A549 treated with GW870086 at 1 μM for 4 hours (cell line): Measurements from ENCODE around the gene PDZD7. TPM values are rescaled to one million over a fixed set of nuclear protein-coding genes. Genes with fewer than 3 reads are reported as not detected.

ENCODE experiments used
- total RNA-seq: library from RNA; stranded (reverse); fragments of 200-300 nt; extraction: Qiagen RNA extraction; gene quantifications from 5 replicates; pipeline ENCODE4 v1.2.3, GENCODE V29; 2022; ENCODE audit warnings: low read depth

The PDZD7 gene
- 0.67 to 1.3 TPM (median 0.90 TPM) in 5 replicates for total RNA-seq

GRCh38 chr10:101031128-101031795 lies at the start of gene PDZD7, which contains the start of gene SFXN3:
Gene PDZD7 (minus strand): TSS chr10:101031129. CDS start chr10:101030219, 910 bp downstream.
Gene SFXN3 (plus strand): TSS chr10:101031234. CDS start chr10:101034695, 3,461 bp downstream.

GRCh38 chr10:101061624-101062231 lies 30.8 kb upstream of the PDZD7 start, which contains the start of gene KAZALD1:
Gene KAZALD1 (plus strand): TSS chr10:101061989. CDS start chr10:101062593, 604 bp downstream.

DNA sequence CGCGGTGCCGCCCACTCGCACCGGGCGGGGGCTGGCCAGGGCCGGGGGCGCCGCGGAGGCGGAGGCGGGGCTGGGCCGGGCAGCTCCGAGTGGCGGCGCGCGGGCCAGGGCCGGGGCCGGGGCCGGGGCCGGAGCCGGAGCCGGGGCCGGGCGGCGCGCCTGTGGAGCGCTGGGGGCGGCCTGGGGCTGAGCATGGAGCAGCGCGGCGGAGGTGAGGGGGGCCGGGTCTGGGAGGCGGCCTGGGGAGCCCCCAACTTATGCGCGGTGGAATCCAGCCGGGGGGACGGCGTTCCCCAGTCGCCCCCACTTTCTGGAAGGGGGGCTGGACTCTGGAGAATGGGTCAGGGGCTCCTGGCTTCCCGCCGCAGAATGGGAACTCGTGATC lies 31.2 kb downstream of the PDZD7 start, which contains the start of gene LZTS2:
Gene LZTS2 (plus strand): TSS at position 67 of the 385 bp plus-strand sequence. CDS start 2,731 bp downstream, outside the sequence.

DNA sequence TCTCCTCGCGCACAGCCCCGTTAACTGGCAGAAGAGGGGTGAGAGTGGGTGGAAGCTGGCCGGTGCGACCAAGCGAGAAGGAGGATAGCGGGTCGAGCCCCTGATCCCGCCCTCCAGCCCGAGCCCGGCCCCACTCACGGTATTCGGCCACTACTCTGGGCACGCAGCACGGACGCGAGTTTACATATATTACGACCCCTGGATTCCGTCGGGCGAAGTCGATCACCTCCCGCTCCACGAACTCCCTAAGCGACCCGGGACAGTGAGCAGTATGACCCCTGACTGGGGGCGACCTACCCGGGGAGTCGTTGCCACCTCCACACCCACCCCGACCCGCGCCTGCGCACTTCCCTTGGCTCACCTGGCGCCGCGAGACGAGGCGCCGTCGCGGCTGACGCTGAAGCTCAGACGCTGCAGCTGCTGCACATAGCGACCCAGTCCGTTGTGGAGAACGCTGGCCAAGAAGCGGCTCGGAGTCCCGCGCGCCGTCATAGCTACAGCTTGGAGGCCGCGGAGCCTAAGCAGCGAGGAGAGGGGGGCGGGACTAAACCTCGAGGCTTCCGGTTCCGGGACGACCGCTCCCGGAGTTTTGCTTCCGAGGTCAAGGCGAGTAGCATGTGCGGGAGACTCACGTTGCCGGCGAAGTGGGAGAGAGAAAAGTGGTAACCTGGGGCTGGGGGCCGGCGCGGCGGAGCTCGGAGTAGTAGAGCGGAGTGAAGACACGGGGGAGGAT lies 43.8 kb downstream of the PDZD7 start, which contains the start of the genes MRPL43 and TWNK:
Gene MRPL43 (minus strand): TSS at position 546 of the 733 bp plus-strand sequence. CDS start 54 bp downstream, at position 492.
Gene TWNK (plus strand): TSS at position 592 of the 733 bp plus-strand sequence. CDS start 668 bp downstream, outside the sequence.

GRCh38 chr10:100969187-100970075 lies 61.5 kb downstream of the PDZD7 start, which contains the start of gene SEMA4G:
Gene SEMA4G (plus strand): TSS chr10:100969504. CDS start chr10:100972913, 3,409 bp downstream.

Other genes with a start within 250 kb of the PDZD7 start
- gene SLF2, start 118.2 kb downstream of the PDZD7 start, total RNA-seq = 8.2 to 10.2 TPM (median 8.7 TPM) in 5 replicates
- gene SEMA4G, start 61.6 kb downstream of the PDZD7 start, total RNA-seq = 7.5 to 9.3 TPM (median 8.7 TPM) in 5 replicates
- 77.2 to 98.6 TPM (median 93.0 TPM) in 5 replicates for gene MRPL43, start 43.6 kb downstream of the PDZD7 start, total RNA-seq
- gene TWNK, start 43.6 kb downstream of the PDZD7 start, total RNA-seq = 38.5 to 44.7 TPM (median 39.8 TPM) in 5 replicates
- gene LZTS2, start 31.3 kb downstream of the PDZD7 start, total RNA-seq = 29.2 to 46.6 TPM (median 42.6 TPM) in 5 replicates
- gene SFXN3, start 105 bp upstream of the PDZD7 start, total RNA-seq = 38.1 to 53.5 TPM (median 47.1 TPM) in 5 replicates
- 2.3 to 3.1 TPM (median 2.8 TPM) in 5 replicates for gene KAZALD1, start 30.9 kb upstream of the PDZD7 start, total RNA-seq
- gene TLX1, start 100.2 kb upstream of the PDZD7 start, total RNA-seq = not detected in 5 replicates
- not detected in 5 replicates for gene LBX1, start 198.3 kb upstream of the PDZD7 start, total RNA-seq